Mucosa of gallbladder (tissue), 1 donor: ENCODE measurements around the gene KCNAB1. TPM values are rescaled to one million over a fixed set of nuclear protein-coding genes. Genes with fewer than 3 reads are reported as not detected.
A peak's percentile ranks its signal among the peaks of the same experiment; 100 is the strongest.

Experiments
- DNase-seq: peaks from one replicate; pipeline ENCODE4 v3.0.0-alpha.2; 2020; ENCODE audit warnings: low spot score
- total RNA-seq: library from RNA; stranded (reverse); gene quantifications from one replicate; pipeline ENCODE4 v1.2.1, GENCODE V29; 2021
- donor health status: DM: no; HTN: no; CAD: no.

KCNAB1 gene
- total RNA-seq, 1 donor from 2014 or later = 1.6 TPM

DNA sequence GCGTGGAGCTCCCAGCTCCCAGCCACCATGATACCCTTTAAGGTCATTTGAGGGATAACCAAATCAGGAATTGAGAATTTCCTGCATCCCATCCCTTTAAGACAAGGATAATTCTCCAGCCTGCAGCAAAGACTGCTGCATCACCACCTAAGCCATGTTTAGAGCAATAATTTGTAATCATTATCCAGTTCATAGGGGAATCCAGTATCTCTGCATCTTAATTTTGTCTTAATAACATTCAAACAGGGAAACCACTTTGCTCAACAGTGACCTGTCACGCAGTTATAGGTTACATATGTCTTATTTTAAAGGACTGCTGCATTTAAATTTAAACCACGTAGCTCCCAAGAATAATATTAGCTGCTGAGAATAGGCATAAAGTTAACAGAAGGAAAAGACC is 246.2 kb downstream of the KCNAB1 start:
- DNase-seq = no peak

DNA sequence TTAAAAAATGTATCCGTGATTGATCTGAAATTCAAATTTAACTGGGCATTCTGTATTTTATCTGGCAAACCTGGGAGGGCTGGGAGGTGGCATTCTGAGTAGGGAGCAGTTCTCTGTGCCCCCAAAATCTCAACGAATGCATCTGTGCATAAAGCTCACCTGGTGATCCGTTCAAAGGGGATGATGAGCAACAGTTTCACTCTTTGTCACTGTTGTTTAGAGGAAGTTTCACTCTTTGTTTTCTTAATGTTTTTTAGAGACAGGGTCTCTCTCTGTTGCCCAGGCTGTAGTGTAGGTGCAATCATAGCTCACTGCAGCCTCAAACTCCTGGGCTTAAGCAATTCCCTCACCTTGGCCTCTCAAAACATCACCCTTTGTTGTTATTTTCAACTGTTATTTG is 247.8 kb downstream of the KCNAB1 start:
- no peak for DNase-seq

DNA sequence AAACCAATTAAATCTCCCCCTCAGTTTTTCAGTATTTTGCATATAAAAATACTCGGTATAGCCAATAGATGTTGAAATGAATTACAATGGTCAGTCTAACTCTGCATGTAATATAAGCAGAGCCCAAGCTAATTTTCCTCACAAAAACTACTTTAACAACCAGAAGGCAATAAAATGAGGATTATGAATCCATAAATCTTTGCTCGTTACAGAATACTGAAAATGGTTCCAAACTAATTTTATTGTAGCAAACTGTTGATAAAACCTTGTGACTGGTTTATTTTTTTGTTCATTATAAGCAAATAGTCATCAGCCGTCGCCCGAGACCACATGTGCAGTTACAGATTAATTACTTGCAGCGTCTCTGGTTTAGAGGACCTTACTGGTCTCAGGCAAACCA is 251.3 kb downstream of the KCNAB1 start:
- DNase-seq = no peak

DNA sequence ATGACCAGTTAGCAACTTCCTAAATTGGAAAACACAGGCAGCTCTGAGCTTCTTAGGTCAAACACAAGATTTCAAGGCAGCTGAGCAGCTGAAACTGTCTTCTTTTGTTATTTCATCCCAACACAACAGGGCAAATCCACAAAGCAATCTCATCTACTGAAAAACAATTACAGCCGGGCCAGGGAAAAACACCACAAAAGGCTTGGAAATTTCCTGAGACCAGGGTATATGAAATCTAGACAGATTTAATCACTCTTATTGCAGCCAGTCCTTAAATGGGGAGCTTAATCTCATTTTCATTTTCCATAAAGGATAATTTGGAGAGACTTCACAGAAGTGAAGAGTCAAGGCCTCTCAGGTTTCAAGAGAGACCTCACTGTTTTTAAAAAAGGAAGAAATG is 252.7 kb downstream of the KCNAB1 start:
- no peak for DNase-seq

DNA sequence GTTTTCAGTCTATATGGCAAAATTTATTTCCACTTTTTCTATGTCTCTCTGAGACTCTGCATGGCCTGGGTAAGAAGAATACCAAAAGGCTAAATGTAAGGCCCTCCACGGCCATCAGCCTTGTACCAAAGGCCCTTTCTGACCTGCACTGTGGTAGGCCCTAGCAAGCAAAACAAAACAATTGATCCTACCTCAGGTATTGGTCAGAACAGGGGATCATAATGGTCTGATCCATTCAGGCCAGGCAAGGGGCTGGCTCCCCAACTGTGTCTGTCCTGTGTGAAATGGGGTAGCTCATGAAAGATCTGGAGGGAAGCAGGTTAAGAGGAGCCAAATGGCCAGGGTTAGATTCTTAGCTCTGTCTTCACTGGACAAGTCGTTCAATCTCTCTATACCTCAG is 253.3 kb downstream of the KCNAB1 start:
- DNase-seq = no peak

DNA sequence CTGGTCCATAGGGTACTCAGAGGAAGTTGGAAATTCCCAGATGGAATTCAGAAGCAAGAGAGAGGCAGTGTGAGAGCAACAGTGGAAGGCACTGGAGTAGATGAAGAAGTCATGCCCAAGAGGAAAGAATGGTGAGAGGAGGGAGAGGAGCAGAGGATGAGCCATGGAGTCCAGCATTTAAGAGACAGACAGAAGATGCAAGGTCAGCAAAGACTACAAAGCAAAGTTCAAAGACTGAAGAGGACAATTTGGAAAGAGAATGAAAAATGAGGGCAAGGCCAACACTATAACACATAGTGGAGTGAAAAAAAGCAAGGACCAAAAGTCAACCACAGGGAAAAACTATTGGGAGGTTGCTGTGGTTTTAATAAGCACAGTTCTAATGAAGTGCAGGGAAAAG is 255.8 kb downstream of the KCNAB1 start:
- DNase-seq = no peak

DNA sequence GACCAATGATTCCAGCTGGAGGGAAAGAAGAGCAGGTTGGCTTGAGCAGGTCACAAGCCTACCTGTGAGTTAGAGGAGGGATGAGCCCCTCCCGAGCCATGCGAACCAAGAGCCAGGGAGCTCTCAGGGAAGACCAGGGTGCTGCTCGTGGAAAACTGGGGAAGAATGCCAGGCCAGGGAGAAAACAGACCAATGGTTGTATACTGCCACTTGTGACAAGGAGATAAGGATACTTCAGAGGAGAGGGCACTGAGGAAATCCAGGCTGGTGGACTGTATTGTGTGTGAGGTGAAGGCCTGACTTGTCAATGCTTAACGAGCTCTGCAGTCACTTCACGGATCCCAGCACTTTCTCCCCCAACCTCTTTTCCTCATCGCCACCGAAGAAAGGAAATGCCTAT is 256.9 kb downstream of the KCNAB1 start:
- DNase-seq = no peak

DNA sequence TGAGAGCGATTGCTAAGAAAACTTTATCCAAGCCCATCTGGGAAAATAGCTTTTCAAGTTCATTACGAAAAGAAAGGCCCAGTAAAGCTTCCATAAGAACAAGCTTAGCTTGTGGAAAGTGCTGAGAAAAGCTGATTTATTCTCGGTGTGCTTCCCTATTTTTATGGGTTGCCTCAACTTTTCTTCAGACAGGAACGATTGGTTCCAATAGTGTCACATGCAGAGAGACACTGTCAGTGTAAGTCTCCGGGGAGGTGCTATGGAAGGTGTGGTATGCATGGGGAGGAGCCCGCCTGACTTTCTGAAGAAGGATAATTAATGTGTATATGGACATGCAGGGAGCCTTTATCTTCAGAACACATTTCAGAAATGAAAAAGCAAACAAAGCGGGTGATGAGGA is 257.3 kb downstream of the KCNAB1 start:
- DNase-seq = no peak

DNA sequence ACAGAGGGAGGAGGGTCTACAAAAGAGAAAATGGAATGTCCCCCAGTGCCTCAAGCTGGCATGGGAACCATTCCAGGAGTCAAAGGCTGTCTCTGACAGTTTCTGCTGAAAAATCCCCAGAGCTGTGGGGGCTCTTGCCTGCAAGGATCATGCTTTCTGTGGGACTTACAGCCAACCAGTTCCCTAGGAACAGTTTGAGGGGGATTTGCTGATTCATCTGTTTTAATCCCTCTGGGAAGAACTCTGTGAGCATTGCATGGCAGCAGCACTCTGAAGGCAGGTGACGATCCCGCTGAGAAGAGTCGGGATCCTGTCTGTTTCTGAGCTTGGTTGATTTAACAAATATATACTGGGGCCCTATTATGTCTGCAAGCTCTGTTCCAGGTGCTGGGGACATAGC is 258.5 kb downstream of the KCNAB1 start:
- no peak for DNase-seq

DNA sequence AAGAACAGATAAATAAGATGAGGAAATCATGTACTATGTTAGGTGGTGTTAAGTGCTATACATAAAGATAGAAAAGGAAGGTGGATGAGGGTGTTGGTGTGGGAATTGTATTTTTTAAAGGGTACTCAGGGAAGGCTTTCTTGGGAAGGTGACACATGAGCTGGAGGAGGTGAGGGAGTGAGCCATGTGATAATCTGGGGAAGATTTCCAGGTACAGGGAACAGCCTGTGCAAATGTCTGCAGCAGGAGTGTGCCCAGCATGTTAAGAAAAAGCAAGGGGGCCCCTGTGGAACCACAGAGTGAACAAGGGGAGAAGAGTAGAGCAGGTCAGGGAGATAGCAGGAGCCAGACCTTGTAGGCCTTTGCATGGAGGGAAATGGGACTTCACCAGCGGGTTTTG is 258.9 kb downstream of the KCNAB1 start:
- DNase-seq = no peak

DNA sequence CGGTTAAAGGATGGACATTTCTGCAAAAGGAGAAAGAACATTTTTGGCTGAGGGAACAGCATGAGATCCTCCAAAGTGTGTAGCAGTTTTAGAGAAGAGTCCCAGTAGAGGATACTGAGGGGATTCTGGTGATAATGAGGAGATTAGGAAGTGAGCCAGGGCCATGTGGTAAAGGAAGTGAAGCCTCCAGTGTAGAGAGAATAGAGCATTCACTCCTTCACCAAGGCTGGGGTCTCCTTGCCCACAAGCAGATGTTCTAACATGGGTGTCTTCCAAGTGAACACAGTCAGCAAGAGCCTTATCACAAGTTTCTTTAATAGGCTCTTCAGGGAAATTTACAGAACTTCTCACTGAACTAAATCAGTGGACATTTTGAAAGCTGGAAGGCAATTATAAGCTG is 260.9 kb downstream of the KCNAB1 start:
- no peak for DNase-seq

DNA sequence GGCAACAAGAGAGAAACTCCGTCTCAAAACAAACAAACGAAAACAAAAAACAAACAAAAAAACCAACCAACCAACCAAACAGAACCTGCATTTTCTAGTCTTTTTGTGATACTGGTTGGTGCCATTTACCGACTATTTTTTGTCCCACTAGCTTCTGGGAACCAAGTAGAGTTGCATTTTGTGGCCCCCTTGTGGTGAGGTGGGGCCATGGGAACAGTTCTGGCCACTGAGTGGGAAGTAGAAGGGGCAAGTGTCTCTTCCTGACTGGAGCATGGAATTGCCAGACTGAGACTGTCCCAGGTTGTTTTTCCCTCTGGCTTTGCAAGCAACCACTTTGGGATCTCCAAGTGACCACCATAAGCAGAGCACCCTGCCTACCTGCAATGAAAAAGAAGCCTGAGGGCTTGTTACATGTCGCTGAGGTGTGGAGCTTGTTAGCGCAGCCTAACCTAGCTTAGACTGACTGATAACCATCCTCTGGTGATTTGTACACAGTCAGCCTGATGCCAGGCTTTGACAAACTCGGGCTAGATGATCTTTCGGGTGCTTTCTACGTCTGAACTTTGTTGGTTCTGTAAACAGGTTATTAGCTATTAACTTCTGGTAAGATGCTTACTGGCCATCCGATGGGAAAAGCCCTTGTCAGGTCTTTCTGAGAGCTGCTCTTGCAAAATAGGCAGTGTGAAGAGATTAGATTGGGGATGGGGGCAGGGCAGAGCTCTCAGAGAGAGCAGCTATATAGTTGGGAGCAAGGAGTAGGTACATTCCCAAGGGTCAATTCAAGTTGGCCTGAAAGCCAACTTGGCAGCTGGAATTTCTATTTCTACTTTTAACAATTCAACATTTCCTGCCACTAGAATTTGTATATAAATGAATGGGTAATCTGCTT is 262.3 kb downstream of the KCNAB1 start:
- peak; percentile 16 for DNase-seq

DNA sequence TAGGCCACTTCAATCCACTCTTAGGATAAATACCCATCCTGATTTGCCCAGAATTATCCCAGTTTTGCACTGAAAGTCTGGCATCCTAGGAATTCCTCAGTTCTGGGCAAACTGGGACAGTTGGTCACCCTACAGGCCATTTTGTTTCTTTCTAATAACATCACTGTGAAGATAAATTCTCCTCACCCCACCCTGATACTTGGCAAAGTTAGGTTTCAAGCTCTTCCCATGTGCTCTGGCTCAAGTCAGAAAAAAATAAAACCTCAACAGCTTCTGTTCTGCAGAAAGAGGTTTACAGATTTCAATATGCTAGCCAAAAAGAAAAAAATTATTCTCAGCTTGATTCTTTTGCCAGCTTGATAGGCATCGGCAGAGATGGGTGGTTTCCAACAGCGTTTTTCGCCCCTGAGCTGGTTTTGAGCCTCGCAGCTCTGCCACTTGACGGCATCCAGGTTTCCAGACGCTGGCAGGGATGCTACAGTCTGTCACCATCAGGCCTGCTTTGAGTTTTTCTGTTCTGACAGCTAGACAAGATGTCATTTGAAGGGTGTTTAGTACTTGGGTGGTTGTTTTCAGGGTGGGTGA is 263.2 kb downstream of the KCNAB1 start:
- DNase-seq = no peak

DNA sequence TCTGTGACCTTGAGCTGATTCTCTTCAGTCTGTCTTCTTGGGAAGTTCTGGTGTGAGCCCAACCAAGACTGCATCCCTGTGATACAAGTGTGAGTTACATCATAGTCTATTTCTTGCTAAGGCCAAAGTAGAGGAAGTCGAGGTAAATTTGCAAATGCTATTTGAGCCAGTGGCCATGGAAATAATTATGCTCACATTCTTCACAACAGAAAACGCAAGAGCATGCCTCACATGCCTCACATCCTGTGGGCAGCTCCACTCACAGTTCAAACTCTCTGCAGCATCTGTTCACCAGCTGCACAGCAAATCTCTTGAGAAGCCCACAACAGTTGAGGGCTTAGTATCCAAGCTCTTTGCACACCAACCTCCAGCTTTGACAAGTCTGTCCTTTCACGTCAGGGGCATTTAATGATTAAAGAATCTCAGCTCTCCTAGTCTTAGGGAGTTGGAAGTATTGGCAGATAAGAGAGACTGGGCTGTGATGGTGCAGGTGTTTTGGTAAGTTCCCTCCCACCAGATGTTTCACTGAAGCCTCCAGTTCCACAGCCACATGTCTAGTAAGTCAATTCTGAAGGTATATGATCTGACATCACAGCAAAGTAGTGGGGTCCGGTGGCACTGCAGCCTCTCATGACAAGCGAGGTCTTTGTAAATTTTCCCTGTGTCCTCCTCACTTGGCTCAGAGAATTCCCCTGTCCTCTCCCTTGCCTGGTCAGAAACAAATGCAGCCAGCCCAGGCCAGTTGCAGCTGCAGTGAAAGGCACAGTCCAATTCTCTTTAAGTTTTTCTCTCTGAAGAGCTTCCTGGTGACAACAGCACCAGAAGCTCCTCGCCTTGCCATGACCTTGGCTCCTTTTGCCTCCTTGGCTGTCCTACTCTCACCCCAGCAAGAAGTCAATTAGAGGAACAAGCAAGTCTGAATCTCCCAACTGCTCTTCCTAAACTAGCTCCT is 268.4 kb downstream of the KCNAB1 start:
- no peak for DNase-seq

DNA sequence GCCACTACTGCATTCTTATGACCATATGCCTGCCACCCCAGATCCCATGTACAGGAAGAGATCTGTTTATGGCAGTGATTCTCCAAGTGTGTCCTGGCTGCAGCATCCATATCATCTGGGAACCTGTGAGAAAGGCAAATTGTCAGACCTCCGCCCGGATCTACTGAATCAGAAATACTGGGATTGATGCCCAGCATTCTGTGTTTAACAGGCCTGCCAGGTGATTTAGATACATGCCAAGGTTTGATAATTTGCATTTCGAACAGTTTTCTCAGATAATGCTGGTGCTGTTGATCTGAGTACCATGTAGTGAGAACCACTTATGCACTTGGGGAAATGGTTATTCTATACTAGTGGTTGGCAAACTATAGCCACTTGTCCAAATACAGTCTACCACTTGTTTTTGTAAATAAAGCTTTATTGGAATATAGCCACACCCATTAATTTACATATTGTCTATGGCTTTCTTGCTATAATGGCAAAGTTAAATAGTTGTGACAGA is 269.1 kb downstream of the KCNAB1 start:
- no peak for DNase-seq

DNA sequence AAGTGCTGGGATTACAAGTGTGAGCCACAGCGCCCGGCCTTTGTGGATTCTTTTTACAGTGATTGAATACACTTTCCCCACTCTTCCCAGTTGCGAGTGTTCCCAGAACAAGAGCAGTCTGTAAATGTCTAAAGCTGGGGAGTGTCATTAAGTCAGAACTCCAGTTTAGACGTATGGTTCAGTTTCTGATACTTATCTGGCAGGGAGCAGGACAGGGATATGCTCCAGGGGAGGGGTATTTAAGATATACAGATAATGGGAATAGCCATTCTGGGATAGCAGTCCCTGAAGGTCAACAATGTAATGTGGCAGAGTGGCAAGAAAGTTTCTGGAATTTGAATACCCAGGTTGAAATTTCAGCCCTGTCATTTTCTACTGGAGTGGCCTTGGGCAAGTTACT is 270.5 kb downstream of the KCNAB1 start:
- DNase-seq = no peak

DNA sequence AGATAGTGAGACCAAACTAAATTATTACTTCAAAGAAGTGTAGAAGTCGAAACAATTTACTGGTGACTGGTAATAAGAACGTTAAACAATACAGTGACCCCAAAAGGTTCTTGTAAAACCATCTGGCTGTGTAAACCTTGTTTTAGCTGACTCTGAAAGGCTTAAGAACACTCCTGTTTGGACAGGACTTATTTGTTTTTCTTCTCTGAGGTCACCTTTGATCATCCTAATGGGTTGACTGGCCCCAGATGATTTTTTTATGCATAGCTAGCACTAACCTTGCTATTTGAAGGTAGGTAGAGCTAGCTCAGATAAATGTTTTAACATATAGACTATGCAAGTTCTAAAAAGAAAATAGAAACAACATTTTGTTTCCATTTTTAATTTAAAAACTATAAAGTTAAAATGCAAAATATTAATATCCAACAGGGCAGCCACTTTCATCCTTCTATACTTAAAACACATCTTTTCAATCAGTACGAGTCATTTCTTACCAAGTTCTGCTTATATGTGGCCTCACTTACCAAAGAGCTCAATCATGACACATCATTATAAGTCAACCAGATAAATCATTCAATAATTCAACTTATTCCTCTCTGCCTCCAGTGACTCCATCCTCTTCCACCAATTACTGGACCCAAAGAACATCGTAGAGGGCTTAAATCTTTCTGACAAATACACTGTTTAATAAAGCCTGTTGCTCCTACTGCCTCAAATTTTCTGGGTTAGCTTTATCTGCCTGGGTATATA is 275.8 kb downstream of the KCNAB1 start:
- DNase-seq = no peak

DNA sequence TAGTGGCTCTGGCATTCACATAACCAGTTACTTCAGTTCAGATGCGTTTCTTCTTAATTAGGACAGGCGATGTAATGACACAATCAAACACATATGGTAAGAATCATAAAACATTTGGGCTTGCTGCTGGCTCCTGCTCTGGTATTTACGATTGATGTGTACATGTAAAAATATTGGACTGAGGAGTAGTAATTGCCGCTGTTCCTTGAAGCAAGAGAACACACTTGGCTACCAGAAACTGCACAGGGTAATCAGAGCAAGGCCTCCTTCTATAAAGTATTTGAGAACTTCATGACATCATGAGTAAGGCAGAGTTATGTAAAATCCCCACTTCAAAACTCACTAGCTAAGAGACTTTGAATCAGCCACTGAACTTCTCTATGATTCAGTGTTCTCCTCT is 276.5 kb downstream of the KCNAB1 start:
- DNase-seq = no peak

DNA sequence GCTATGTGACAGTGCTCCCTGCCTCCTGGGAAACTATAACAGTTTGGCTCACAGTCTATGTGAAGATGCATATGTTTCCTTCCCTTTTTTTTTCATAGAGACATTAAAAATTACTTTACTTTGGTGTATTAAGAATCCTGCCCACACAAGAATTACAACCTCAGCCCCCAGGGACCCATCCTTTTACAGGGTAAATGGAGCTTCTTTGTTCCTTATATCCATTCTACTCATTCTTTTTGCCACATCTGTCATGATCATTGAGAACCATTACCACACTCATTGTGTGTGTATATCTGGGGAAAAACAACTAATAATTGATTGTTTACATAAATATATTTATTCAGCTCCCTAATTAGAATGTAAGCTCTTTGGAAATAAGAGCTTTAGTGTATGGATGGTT is 277.2 kb downstream of the KCNAB1 start:
- no peak for DNase-seq

DNA sequence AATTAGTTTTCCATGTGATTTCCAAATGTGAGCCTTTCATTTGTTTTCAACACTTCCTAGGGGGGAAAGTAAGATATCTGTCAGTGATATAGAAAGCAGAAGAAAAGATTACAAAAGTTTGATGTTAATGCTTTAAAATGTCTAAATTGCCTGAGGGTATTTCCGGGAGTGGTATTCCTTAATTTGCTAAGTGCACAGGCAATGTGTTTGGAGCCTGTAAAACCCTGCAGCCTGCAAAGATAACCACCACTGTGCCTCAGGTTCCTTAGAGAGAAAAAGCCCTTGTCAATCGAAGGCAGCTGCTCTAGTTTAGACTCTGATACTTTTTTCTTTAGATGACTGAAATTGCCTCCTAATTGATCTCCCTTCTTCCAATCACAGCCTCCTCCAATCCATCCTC is 279.7 kb downstream of the KCNAB1 start:
- no peak for DNase-seq

DNA sequence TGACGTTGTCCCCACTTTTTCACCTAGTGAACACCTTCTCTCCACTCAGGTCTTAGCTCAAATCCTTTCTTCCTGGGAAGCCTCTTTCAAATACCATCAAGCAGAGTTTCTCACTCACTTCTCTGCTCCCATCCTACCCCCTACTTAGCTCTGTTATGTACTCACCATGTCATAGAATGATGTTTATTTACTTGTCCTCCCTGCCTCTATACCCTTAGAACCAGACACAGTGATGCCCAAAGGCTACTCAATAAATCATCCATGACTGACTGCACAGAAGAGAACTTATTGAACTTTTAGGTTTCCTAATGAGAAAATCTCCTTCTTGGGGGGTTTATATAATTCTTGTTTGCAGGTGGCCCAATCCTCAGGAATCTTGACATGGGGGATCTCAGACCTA is 280.4 kb downstream of the KCNAB1 start:
- DNase-seq = no peak

DNA sequence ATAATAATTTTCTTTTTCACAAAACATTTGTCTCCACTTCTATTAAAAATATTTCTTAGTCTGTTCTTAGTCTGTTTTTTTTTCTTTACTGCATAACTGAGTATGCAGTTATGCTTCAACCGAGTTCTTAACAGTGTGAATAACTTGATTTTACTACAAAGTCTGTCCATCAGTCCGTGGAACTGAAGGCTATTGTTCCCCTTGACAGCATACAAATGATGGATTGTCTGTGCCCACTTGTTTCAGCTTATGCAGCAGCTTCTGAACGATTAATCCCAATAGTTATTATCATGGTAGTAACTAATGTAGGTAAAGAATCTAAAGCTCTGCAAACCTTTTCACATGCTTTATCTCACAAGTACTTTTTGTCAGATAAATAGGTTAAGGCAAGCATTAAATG is 283.8 kb downstream of the KCNAB1 start:
- no peak for DNase-seq
